NCI-H2029 (cell line): ENCODE measurements around the gene MAT1A.
"Not testable (repeated sequence)": the region's sequence is repeated elsewhere in the genome, so short reads cannot be mapped to it uniquely, and the experiment has no call there.

Experiments
- DNase-seq: peaks from one replicate; lab custom pipeline; 2025; lab: John Stamatoyannopoulos, UW

The MAT1A gene

GRCh38 chr10:80289451-80290287, at the start of gene MAT1A:
Gene MAT1A (minus strand): TSS chr10:80289658. CDS start chr10:80289423, 235 bp downstream.
- DNase-seq = peak; percentile 32

DNA sequence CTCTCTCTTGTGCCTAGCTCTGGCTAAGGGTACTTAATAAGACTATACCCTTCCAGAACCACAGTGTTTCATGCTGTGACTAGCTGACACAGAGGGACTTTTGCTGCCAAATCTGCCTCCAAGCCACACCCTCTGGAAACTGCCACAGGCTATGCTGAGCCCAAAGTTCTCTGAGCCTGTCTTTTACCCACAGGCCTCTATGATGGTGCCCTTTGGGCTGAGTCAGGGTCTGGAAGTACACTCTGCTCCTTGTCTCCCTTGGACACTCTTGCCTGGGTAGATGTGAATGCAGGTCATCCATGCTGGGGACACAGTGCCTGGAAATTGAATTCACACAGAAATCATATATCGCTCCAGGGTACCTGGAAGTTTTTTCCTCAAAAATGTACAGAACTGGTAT, 44.5 kb upstream of the MAT1A start:
- no peak for DNase-seq

DNA sequence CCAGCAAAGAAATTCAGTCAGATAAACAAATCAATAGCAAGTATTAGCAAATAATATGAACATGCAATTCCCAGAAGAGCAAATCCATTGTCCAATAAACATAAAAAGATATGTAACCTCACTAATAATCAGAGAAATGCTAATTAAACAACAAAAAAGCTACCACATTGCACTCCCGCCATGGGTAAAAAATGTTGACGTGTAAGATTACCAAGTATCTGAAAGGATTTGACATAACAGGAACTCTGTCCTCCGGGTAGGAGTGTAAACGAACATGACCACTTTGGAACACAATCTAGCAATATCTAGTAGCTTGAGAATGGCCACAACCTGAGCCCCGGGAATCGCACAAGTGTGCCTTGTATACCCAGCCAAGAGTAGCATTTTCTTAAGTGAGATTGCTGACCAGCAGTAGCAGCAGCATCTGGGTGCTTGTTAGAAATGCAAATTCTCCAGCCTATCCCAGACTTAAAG, 35.5 kb upstream of the MAT1A start:
- no peak for DNase-seq

DNA sequence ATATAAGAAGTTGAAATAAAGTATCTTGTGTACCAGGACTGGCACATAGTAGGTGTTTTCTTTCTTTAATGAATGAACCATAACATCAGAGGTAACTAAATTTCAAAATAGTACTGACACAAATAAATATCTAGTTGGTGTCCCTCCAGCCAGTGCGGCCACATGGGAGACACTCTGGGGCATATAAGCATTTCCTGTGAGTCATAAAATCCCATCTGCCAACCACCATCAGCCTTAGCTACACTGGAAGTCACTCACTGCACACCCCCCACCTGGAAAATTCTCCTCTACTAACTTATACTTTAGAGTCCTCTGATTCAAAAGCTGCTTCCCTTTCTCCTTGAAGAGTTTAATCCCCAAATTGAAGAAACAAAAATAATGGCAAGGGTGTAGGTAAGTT, 34.6 kb upstream of the MAT1A start:
- no peak for DNase-seq

DNA sequence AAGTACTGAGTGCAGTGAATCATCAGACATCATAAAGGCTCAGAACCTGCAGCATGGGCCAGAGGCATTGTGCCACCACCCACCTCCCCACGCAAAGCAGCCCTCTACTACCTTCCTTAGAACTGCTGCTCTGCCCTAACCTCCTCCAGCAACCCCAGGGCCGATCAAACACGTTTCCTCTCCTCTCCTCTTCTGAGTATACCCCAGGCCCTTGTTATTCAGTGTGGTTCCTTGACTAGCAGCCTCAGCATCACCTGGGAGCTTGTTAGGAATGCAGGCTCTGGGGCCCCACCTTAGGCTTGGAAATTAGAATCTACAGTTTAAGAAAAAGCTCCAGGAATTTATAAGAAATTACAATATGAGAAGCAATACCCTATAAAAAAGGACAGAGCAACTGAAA, 33.9 kb upstream of the MAT1A start:
- DNase-seq = no peak

DNA sequence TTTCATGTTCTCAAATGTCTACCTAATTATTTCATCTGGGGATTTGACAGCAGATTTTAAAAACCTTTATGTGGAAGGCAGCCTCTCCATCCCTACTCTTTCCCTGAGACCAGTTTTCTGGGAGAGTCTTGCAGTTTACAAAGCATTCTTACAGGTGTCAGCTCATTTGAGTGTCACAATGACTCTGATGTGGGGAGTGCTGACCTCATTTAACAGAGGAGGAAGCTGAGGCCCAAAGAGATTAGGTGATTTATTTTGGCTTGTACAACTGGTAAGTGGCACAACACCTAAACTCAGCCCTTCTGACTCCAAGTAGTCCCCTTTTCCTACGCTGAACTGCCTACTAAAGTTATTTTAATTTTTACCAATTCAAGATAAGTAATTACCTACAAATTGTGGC, 33.3 kb upstream of the MAT1A start:
- no peak for DNase-seq

GRCh38 chr10:80322158-80322557, 32.7 kb upstream of the MAT1A start:
- DNase-seq = no peak

DNA sequence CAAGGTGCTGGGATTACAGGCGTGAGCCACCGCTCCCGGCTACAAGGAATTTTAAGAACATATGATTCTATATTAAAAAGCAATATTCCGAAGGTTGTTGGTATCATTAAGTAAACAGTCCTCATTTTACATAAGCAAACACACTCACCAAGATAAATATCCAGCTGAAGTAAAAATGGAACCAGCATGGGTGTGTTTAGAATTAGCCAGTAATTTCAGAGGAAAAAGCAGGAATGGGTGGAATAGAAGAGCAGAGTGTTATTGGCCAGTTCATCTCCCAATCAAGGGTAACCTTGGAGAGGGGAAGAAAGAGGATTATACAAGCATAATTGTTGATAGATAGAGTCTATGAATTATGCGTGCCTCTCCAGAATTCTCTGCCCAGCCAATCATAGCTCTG, 31.7 kb upstream of the MAT1A start:
- no peak for DNase-seq

- DNase-seq = no peak
Measured at GRCh38 chr10:80320377-80320776, 30.9 kb upstream of the MAT1A start.

- no peak for DNase-seq
Measured at GRCh38 chr10:80319725-80320290, 30.4 kb upstream of the MAT1A start.

- DNase-seq = no peak
Measured at GRCh38 chr10:80319318-80319717, 29.9 kb upstream of the MAT1A start.

GRCh38 chr10:80318742-80319141, 29.3 kb upstream of the MAT1A start:
- DNase-seq = no peak

- no peak for DNase-seq
Measured at GRCh38 chr10:80315391-80315790, 25.9 kb upstream of the MAT1A start.

- DNase-seq = no peak
Measured at GRCh38 chr10:80313523-80313922, 24.1 kb upstream of the MAT1A start.

DNA sequence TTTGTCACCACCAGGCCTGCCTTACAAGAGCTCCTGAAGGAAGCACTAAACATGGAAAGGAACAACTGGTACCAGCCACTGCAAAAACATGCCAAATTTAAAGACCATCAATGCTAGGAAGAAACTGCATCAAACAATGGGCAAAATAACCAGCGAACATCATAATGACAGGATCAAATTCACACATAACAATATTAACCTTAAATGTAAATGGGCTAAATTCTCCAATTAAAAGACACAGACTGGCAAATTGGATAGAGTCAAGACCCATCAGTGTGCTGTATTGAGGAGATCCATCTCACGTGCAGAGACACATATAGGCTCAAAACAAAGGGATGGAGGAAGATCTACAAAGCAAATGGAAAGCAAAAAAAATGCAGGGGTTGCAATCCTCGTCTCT, 16.5 kb upstream of the MAT1A start:
- not testable (repeated sequence) for DNase-seq

GRCh38 chr10:80296942-80297341, 7.5 kb upstream of the MAT1A start:
- DNase-seq = no peak

DNA sequence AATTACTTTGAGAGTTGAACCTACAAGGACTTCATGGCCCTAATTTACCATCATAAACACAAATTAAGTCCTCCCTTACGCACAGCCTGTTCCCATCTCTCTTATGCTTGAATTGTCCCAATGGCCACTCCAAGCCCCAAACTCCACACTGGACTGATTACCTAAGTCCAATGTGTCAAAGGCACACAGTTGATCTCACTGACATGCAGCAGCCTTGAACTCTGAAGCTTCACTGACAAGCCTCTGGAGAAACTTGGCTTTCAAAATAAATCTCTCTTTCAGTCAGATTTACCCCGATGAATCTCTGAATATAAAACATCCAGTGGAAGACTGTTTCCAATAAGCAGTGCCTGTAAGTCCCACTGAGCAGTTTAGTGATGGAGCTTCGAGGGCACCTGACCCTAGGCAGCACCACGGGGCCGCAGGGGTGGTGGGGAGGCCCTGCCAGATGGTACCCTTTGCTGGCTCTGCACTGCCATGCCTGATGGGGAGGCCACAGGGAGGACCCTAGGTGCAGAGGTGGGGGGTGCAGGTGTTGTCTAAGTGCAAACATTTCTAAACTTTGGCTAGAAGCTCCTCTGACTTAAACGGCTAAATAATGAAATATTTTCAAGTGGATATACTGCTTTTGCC, 3.3 kb upstream of the MAT1A start:
- DNase-seq = no peak

DNA sequence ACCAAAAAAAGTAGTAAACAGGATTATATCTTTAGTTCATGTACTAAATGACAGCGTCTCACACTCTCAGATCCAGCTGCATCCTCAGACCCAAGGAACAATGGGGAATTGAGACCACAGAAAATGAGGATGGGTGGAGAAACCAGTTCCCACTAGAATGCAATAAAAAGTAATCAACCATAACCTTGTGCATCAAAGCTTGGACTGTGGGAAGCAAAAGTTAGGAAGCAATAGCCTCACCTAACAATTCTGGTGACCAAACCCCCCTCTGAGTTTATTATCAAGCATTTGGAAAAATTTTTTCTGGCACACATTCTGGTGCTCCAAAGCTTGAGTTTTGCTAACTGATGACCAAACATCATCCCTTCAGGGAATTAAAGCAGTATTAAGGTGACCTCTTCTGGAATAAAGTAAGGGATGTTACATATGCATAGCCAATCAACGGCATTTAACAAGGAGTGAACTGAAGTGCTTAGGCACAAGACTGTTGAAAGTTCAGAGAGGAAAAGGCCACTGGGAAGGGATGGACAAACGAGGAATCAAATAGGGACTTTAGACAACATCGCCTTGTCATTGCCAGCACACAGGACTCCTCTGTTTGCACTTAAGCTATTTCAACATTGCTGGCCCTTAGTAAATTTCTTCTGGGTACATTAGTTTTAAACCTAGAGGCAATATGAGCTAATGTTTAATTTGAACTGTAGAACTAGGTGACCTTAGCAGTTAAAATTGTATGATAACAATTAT, 1.2 kb upstream of the MAT1A start:
- no peak for DNase-seq

DNA sequence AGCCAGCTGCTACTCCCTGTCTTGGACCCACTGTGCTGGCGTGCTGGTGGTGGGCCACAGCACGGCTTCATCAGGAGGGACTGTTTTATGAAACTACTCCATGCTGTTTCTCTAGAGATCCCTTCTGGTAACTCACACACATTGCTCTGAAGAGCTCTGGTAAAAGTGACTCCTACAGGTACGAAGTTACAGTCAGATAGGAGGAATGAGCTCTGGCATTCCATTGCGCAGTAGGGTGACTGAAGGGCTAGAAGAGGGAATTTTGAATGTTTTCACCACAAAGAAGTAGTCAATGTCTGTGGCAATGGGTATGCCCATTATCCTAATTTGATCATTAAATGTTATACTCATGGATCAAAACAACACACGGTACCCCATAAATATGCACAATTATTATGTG, 609 bp downstream of the MAT1A start:
- DNase-seq = no peak

DNA sequence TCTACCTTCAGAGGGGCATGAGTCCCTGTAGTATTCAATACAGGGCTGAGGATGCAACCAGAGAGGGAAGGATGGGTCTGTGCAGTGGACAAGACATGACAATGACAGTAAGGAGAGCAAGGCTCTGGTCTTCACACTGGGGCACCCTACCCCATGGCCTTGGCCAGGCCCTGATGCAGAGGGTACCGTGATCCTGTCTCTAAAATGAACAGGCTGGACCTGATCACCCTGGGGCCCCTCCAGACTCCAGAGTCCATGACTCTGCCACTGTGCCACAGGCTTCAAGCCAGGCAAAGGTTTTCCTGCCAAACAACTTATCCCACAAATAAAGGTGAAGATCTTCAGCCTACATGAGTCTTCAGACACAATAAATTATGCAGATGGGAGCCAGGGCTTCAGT, 4.9 kb downstream of the MAT1A start:
- DNase-seq = no peak

DNA sequence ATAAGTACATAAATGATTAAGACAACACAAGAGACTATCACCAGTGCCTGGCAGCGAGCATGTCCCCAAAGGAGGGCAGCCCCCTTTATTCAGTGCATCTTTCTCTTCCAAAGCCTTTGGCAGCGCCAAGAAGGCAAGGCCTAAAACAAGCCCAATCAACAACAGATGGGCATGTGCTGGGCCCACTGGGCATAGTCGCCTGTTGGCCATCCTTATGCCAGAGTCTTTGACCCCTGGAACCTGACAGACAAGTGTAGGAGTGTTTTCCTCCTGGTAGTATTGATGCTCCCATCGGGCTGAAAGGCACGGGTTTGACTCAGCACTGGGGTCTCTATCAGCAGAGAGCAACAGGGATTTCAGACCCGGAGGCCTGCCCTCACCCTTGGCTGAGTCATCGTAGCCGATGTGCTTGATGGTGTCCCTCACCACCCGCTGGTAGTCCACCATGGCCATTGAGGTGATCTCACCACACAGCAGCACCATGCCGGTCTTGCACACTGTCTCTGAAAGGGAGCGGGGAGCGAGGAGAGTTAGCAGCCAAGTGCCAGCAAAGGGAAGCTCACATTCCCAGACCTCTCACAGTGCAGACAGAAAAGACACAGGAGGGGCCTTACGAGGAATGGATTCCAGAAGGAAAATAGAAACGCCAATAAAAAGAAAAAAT, 5.8 kb downstream of the MAT1A start:
- DNase-seq = no peak

DNA sequence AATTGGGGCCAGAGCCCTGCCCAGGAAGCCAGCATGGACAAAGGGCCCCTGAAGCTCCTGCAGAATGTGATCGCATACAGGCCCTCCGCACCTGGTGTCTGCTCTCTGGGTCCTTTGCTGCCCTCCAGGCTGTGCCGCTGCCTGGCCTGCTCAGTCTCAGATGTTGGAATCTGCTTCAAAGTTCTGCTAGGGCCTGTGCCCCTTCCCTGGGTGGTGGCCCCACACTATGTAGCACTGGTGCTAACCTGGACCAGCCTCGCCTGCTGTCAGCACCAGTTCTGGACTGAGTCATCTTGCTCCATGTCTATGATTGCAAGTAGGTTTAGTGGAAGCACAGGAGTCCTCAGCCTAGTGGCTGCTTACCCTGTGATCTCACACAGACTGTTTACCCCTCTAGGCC, 6.3 kb downstream of the MAT1A start:
- no peak for DNase-seq
